HepG2 (cell line): ENCODE data around the gene CASKIN2. TPM values are rescaled to one million over a fixed set of nuclear protein-coding genes. Genes with fewer than 3 reads are reported as not detected.

ENCODE experiments used
- ARNT ChIP-seq: fragments of 450-650 bp; IDR thresholded peaks from 2 replicates; pipeline ENCODE4 v1.6.1; 2017
- ATF7-NPFF ChIP-seq: sonication (generic); formaldehyde crosslinking; IDR thresholded peaks from 2 replicates; pipeline ENCODE4 v1.8.1; 2023; ENCODE audit warnings: mild to moderate bottlenecking, low read depth, missing genetic modification reagents, moderate library complexity
- EEA1 ChIP-seq: sonication (generic); formaldehyde crosslinking; IDR thresholded peaks from 2 replicates; pipeline ENCODE4 v1.5.1; 2020; ENCODE audit warnings: mild to moderate bottlenecking, missing genetic modification reagents, borderline replicate concordance
- HOXA7 ChIP-seq: sonication (generic); formaldehyde crosslinking; IDR thresholded peaks from 2 replicates; pipeline ENCODE4 v1.8.1; 2022; ENCODE audit warnings: mild to moderate bottlenecking, missing genetic modification reagents, moderate library complexity
- KDM6A ChIP-seq: IDR thresholded peaks from 2 replicates; pipeline ENCODE4 v1.6.1; 2016; ENCODE audit warnings: low read depth
- KLF12 ChIP-seq: sonication (generic); formaldehyde crosslinking; IDR thresholded peaks from 2 replicates; pipeline ENCODE4 v1.4.0; 2020; ENCODE audit warnings: missing genetic modification reagents, borderline replicate concordance
- KLF16 ChIP-seq, 2 experiments: sonication (generic) in 1 of 2; formaldehyde crosslinking in 1 of 2; IDR thresholded peaks; 2 replicates each; pipeline versions ENCODE4 v1.6.1 to v1.8.0; 2016 to 2023; ENCODE audit warnings: missing genetic modification reagents in 2 of 2, missing compliant biosample characterization in 1 of 2
- MAFF ChIP-seq: IDR thresholded peaks from 2 replicates; pipeline ENCODE4 v1.6.1; 2011; ENCODE audit warnings: low read depth, low read length, improper control_type of control experiment
- NFE2L1 ChIP-seq: sonication (generic); formaldehyde crosslinking; IDR thresholded peaks from 2 replicates; pipeline ENCODE4 v1.4.0; 2020; ENCODE audit warnings: missing genetic modification reagents, mild to moderate bottlenecking, borderline replicate concordance
- NFYC ChIP-seq: IDR thresholded peaks from 2 replicates; pipeline ENCODE4 v1.6.1; 2016; ENCODE audit warnings: missing genetic modification reagents, missing compliant biosample characterization
- SIX1 ChIP-seq: sonication (generic); formaldehyde crosslinking; IDR thresholded peaks from 2 replicates; pipeline ENCODE4 v1.4.0; 2020; ENCODE audit warnings: missing genetic modification reagents, borderline replicate concordance
- TAF15 ChIP-seq: fragments of 200-400 bp; formaldehyde crosslinking; IDR thresholded peaks from one replicate; pipeline ENCODE4 v1.6.1; 2018; ENCODE audit warnings: mild to moderate bottlenecking, low read depth, low read length; ENCODE audit not compliant: poor library complexity, severe bottlenecking
- ZNF207 ChIP-seq: fragments of 450-650 bp; IDR thresholded peaks from 2 replicates; pipeline ENCODE4 v1.6.1; 2016; ENCODE audit warnings: antibody characterized with exemption, borderline replicate concordance
- ZNF225 ChIP-seq: sonication (generic); formaldehyde crosslinking; IDR thresholded peaks from 2 replicates; pipeline ENCODE4 v1.4.0; 2020; ENCODE audit warnings: mild to moderate bottlenecking, missing genetic modification reagents
- ZNF382 ChIP-seq: sonication (generic); formaldehyde crosslinking; IDR thresholded peaks from 2 replicates; pipeline ENCODE4 v1.5.0; 2020; ENCODE audit warnings: missing genetic modification reagents, mild to moderate bottlenecking, borderline replicate concordance
- ZNF432 ChIP-seq: sonication (generic); formaldehyde crosslinking; IDR thresholded peaks from 2 replicates; pipeline ENCODE4 v1.5.0; 2020; ENCODE audit warnings: missing genetic modification reagents, mild to moderate bottlenecking, borderline replicate concordance
- ZNF546 ChIP-seq: sonication (generic); formaldehyde crosslinking; conservative IDR thresholded peaks from 2 replicates; pipeline ENCODE4 v1.8.1; 2023; ENCODE audit warnings: mild to moderate bottlenecking, missing genetic modification reagents
- ZNF839 ChIP-seq: sonication (generic); formaldehyde crosslinking; IDR thresholded peaks from 2 replicates; pipeline ENCODE4 v1.4.0; 2020; ENCODE audit warnings: missing genetic modification reagents, mild to moderate bottlenecking, borderline replicate concordance
- ZSCAN29 ChIP-seq: sonication (generic); formaldehyde crosslinking; conservative IDR thresholded peaks from 2 replicates; pipeline ENCODE4 v1.4.0; 2020; ENCODE audit warnings: mild to moderate bottlenecking, missing genetic modification reagents
- polyA plus RNA-seq, 8 experiments: library from polyadenylated mRNA; depleted of rRNA in 3 of 8; stranded (reverse) in 7 of 8; unstranded in 1 of 8; fragments of >200 nt; fragmentation: Illumina TruSeq in 4 of 8; extraction: Trizol in 4 of 8; gene quantifications; 2 replicates each; pipeline versions ENCODE4 v1.2.1 to v1.2.3, GENCODE V29; 2011 to 2016; ENCODE audit warnings: low read depth in 4 of 8, missing spikeins in 1 of 8, mixed read lengths in 1 of 8; ENCODE audit not compliant: insufficient read depth in 1 of 8
- total RNA-seq, 5 experiments: library from RNA; depleted of rRNA; stranded (reverse); fragments of >200 nt; fragmentation: Illumina TruSeq; extraction: Trizol; gene quantifications; 2 replicates each; pipeline ENCODE4 v1.2.3, GENCODE V29; 2016; ENCODE audit warnings: low read depth in 1 of 5
- TF ChIP-seq, protein P1 (sequence below): sonication (generic); formaldehyde crosslinking; IDR thresholded peaks from 2 replicates; pipeline ENCODE4 v1.5.1; 2020; ENCODE audit warnings: missing genetic modification reagents, mild to moderate bottlenecking, borderline replicate concordance
- TF ChIP-seq, protein P2 (sequence below): sonication (generic); formaldehyde crosslinking; IDR thresholded peaks from 2 replicates; pipeline ENCODE4 v1.9.0; 2021; ENCODE audit warnings: missing genetic modification reagents, mild to moderate bottlenecking, borderline replicate concordance
- TF ChIP-seq, protein P3 (sequence below): sonication (generic); formaldehyde crosslinking; IDR thresholded peaks from 2 replicates; pipeline ENCODE4 v1.4.0; 2020; ENCODE audit warnings: mild to moderate bottlenecking, missing genetic modification reagents
- TF ChIP-seq, protein P4 (sequence below): sonication (generic); formaldehyde crosslinking; IDR thresholded peaks from 2 replicates; pipeline ENCODE4 v1.9.0; 2021; ENCODE audit warnings: missing genetic modification reagents, borderline replicate concordance

CASKIN2 gene
- total and polyA plus RNA-seq, 2 of the 13 experiments (the other 11 are each of a cell fraction or from before 2014, with no cell fraction given) = 5.2 to 7.8 TPM

DNA sequence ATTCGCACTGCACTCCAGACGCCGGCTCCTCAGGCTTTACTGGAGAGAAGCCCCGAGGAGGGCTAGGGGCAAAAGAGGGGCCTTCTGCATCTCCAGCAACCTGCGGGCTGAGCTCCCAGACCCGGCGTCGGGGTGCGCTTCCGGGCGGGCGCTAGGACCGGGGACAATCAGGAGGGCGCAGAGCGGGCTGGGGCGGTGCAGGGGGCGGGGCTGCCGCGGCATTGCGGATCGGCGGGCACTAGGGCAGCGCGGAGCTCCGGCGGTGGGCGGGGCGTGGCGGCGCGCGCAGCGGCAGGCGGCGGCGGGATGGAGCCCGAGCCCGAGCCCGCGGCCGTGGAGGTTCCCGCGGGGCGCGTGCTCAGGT is 900 bp upstream of the CASKIN2 start, which contains the start of gene TSEN54 (continued):
- TF ChIP-seq KDM6A (CRISPR knock-in tag) (no peak), SIX1 (CRISPR knock-in tag) (no peak), EEA1 (0 out of 2 replicates have a peak, but pooled peaks have one; percentile 8), NFE2L1 (CRISPR knock-in tag) (no peak), TAF15 (no peak), ZNF839 (CRISPR knock-in tag) (no peak; the same call in 1 of the 2 replicates), ZNF382 (CRISPR knock-in tag) (no peak), ZNF546 (no peak; the same call in 1 of the 2 replicates), ZNF225 (no peak), ZNF207 (no peak), ZSCAN29 (CRISPR knock-in tag) (0 out of 2 replicates have a peak, but pooled peaks have one; percentile 8), KLF16 (CRISPR knock-in tag; IDR thresholded peaks at IDR 0.05) (no peak), ARNT (no peak), HOXA7 (no peak), MAFF (no peak), ATF7-NPFF (CRISPR knock-in tag) (no peak), NFYC (CRISPR knock-in tag) (no peak), KLF12 (CRISPR knock-in tag) (no peak), ZNF432 (CRISPR knock-in tag) (no peak)
- TF ChIP-seq, protein P1, sequence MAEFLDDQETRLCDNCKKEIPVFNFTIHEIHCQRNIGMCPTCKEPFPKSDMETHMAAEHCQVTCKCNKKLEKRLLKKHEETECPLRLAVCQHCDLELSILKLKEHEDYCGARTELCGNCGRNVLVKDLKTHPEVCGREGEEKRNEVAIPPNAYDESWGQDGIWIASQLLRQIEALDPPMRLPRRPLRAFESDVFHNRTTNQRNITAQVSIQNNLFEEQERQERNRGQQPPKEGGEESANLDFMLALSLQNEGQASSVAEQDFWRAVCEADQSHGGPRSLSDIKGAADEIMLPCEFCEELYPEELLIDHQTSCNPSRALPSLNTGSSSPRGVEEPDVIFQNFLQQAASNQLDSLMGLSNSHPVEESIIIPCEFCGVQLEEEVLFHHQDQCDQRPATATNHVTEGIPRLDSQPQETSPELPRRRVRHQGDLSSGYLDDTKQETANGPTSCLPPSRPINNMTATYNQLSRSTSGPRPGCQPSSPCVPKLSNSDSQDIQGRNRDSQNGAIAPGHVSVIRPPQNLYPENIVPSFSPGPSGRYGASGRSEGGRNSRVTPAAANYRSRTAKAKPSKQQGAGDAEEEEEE (CRISPR knock-in tag) = no peak
- TF ChIP-seq, protein P2, sequence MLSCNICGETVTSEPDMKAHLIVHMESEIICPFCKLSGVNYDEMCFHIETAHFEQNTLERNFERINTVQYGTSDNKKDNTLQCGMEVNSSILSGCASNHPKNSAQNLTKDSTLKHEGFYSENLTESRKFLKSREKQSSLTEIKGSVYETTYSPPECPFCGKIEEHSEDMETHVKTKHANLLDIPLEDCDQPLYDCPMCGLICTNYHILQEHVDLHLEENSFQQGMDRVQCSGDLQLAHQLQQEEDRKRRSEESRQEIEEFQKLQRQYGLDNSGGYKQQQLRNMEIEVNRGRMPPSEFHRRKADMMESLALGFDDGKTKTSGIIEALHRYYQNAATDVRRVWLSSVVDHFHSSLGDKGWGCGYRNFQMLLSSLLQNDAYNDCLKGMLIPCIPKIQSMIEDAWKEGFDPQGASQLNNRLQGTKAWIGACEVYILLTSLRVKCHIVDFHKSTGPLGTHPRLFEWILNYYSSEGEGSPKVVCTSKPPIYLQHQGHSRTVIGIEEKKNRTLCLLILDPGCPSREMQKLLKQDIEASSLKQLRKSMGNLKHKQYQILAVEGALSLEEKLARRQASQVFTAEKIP (CRISPR knock-in tag) = no peak
- TF ChIP-seq, protein P3, sequence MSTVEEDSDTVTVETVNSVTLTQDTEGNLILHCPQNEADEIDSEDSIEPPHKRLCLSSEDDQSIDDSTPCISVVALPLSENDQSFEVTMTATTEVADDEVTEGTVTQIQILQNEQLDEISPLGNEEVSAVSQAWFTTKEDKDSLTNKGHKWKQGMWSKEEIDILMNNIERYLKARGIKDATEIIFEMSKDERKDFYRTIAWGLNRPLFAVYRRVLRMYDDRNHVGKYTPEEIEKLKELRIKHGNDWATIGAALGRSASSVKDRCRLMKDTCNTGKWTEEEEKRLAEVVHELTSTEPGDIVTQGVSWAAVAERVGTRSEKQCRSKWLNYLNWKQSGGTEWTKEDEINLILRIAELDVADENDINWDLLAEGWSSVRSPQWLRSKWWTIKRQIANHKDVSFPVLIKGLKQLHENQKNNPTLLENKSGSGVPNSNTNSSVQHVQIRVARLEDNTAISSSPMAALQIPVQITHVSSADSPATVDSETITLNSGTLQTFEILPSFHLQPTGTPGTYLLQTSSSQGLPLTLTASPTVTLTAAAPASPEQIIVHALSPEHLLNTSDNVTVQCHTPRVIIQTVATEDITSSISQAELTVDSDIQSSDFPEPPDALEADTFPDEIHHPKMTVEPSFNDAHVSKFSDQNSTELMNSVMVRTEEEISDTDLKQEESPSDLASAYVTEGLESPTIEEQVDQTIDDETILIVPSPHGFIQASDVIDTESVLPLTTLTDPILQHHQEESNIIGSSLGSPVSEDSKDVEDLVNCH (CRISPR knock-in tag) = no peak
- TF ChIP-seq, protein P4, sequence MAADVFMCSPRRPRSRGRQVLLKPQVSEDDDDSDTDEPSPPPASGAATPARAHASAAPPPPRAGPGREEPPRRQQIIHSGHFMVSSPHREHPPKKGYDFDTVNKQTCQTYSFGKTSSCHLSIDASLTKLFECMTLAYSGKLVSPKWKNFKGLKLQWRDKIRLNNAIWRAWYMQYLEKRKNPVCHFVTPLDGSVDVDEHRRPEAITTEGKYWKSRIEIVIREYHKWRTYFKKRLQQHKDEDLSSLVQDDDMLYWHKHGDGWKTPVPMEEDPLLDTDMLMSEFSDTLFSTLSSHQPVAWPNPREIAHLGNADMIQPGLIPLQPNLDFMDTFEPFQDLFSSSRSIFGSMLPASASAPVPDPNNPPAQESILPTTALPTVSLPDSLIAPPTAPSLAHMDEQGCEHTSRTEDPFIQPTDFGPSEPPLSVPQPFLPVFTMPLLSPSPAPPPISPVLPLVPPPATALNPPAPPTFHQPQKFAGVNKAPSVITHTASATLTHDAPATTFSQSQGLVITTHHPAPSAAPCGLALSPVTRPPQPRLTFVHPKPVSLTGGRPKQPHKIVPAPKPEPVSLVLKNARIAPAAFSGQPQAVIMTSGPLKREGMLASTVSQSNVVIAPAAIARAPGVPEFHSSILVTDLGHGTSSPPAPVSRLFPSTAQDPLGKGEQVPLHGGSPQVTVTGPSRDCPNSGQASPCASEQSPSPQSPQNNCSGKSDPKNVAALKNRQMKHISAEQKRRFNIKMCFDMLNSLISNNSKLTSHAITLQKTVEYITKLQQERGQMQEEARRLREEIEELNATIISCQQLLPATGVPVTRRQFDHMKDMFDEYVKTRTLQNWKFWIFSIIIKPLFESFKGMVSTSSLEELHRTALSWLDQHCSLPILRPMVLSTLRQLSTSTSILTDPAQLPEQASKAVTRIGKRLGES (CRISPR knock-in tag) = no peak
